ENCODE results near the gene PDZRN3. TPM values are rescaled to one million over a fixed set of nuclear protein-coding genes. Genes with fewer than 3 reads are reported as not detected.

Gene PDZRN3
- total and polyA plus RNA-seq, 3 donors from 2014 or later = 15.8 to 30.8 (median 23.1) TPM

DNA sequence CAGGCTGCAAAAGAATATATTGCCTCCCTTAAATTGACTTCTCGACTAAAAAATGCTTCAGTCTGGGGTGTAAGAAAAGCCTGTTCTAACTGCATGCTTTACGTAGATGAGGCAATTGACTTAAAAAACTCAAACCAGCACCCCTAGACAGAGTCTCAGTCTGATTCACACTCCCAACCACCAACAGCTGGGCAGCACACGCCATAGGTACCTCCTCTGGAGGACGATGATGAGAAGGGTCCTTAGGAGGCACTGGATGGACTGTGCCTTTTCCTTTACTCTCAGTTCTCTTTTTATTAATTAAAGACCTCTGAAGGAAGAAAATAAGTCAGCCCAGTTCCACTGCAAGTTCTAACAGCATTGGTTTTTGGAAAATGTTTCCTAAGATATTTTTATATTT is 175.0 kb downstream of the PDZRN3 start:
- Histone ChIP-seq H3K4me3 (no peak overlapping the region), H3K27me3 (no peaks in the 10 kb centered on the region), H3K4me1 (no peaks in the 10 kb centered on the region), H3K9me3 (no peaks in the 10 kb centered on the region), H3K36me3 (ENCODE audit: low read depth, missing control alignments) (no peaks in the 10 kb centered on the region), H3K27ac (no peak overlapping the region)
- no peak for DNase-seq
- 74 to 81% methylated on average over 4 of the region's 4 CpGs for WGBS, 2 donors
- intact Hi-C loops (cut with DNase I; ENCODE audit: low total_unique reads) = no loop called here
- TF ChIP-seq, protein P1, sequence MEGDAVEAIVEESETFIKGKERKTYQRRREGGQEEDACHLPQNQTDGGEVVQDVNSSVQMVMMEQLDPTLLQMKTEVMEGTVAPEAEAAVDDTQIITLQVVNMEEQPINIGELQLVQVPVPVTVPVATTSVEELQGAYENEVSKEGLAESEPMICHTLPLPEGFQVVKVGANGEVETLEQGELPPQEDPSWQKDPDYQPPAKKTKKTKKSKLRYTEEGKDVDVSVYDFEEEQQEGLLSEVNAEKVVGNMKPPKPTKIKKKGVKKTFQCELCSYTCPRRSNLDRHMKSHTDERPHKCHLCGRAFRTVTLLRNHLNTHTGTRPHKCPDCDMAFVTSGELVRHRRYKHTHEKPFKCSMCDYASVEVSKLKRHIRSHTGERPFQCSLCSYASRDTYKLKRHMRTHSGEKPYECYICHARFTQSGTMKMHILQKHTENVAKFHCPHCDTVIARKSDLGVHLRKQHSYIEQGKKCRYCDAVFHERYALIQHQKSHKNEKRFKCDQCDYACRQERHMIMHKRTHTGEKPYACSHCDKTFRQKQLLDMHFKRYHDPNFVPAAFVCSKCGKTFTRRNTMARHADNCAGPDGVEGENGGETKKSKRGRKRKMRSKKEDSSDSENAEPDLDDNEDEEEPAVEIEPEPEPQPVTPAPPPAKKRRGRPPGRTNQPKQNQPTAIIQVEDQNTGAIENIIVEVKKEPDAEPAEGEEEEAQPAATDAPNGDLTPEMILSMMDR (IDR thresholded peaks at IDR 0.05) = no peak
- TF ChIP-seq POLR2A (IDR thresholded peaks at IDR 0.05) = no peak

DNA sequence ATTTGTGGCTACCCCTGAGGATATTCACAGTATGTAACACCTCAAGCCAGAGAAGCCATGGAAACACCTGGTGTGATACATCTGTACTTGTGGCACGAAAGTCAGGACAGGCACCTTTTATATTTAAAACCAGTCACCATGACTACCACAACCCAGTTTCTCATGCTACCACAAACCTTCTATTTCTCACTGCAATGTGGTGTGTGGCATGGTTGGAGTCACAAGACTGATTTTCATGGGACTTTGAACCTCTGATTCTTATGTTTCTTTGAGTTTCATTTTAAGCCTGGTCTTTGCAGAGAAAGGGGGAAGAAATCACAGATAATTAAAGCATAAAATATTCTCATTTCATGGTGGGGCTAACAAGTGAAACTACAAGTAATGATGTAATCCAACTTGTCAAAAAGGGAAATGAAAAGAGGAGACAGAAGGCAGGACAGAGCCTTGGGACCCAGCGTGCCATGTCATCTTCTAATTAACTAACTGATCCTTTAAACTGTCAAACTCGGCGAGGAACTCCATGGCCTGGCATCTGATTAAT is 175.9 kb downstream of the PDZRN3 start:
- TF ChIP-seq, protein P1 (IDR thresholded peaks at IDR 0.05) = no peak
- Histone ChIP-seq H3K4me3 (no peak overlapping the region), H3K36me3 (ENCODE audit: low read depth, missing control alignments) (no peaks in the 10 kb centered on the region), H3K27ac (no peak overlapping the region), H3K9me3 (no peaks in the 10 kb centered on the region), H3K4me1 (no peaks in the 10 kb centered on the region), H3K27me3 (no peaks in the 10 kb centered on the region)
- DNase-seq = no peak
- WGBS, 2 donors = 90 to 95% methylated on average over 4 of the region's 4 CpGs
- intact Hi-C loops (cut with DNase I; ENCODE audit: low total_unique reads) = no loop called here

DNA sequence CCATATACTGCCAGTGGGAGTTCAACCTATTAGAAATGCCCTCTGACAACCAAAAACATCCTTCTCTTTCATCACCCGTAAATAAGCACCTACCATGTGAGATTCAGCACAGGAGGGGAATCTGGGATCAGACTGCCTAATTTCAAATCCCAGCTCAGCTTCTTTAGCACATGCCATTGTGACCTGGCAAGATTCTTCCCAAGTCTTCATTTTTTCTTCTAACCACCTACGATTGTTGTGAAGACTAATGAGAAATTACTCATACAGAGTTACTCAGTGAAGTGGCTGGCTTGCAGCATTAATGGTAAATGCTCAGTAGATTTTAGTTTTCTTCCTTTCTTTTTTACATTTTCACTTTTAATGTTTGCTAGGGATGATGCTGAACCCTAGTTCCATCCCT is 176.7 kb downstream of the PDZRN3 start:
- no peak overlapping the region for H3K27ac ChIP-seq
- intact Hi-C loops (cut with DNase I; ENCODE audit: low total_unique reads) = no loop called here
- no peaks in the 10 kb centered on the region for H3K27me3 ChIP-seq
- H3K36me3 ChIP-seq (ENCODE audit: low read depth, missing control alignments) = no peaks in the 10 kb centered on the region
- no peak overlapping the region for H3K4me3 ChIP-seq
- WGBS, 2 donors = 92 to 93% methylated on average over 2 of the region's 2 CpGs
- DNase-seq = no peak
- no peaks in the 10 kb centered on the region for H3K4me1 ChIP-seq
- H3K9me3 ChIP-seq = no peaks in the 10 kb centered on the region
- TF ChIP-seq POLR2A (IDR thresholded peaks at IDR 0.05) = no peak
- TF ChIP-seq, protein P1 (IDR thresholded peaks at IDR 0.05) = no peak

DNA sequence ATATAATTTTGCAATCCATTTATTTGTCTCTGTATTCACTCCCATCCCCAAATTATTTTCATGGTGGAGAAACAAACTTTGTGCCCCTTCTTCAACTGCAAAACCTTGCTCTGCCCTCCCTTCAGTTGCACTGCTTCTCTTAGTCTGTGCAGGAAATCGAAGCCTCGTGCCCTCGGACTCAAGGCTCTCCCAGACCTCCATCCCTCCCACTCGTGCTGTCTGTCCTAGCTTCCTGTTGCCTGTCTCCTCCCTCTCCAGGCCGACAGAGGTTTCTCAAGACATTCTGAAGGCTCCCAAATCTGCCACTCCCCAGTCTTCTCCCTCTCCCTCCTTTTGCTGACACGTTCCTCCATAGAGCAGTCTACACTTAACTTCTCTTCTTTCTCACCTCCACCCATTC is 177.6 kb downstream of the PDZRN3 start:
- Histone ChIP-seq H3K36me3 (ENCODE audit: low read depth, missing control alignments) (no peaks in the 10 kb centered on the region), H3K4me1 (no peaks in the 10 kb centered on the region), H3K27me3 (no peaks in the 10 kb centered on the region), H3K27ac (no peak overlapping the region), H3K4me3 (no peak overlapping the region), H3K9me3 (no peaks in the 10 kb centered on the region)
- intact Hi-C loops (cut with DNase I; ENCODE audit: low total_unique reads) = no loop called here
- no peak for DNase-seq
- 33 to 59% methylated on average over 6 of the region's 6 CpGs for WGBS, 2 donors
- no peak for TF ChIP-seq POLR2A (IDR thresholded peaks at IDR 0.05)
- TF ChIP-seq, protein P1 (IDR thresholded peaks at IDR 0.05) = no peak

DNA sequence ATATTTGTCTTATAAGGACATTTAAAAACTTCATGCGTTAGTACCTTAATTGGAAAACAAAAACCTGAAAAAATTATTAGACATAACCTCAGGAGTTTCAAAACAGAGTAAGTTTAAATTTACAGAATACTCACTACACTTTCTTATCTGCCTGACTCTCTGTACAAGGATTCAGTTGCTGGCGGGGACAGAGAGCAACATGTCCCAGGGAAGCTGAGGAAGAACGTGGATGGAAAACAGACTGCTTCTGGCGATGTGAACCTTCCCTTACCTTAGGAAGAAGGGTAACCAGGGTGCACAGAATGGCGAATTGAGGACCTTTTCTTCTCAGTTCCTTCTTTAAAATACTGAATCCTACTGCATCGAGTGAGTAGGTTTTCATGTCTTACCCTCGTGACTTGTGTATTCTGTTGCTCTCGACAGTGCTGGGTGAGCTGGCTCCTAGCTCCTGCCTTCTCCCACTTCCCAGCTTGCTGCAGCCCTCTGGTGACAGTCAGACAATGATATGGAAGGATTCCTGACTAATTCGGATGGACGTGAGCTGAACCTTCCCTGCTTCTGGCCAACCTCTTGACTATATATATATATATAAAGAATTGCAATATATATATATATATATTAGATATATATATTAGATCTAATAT is 178.2 kb downstream of the PDZRN3 start:
- TF ChIP-seq, protein P1 (IDR thresholded peaks at IDR 0.05) = no peak
- no peak for TF ChIP-seq POLR2A (IDR thresholded peaks at IDR 0.05)
- intact Hi-C loops (cut with DNase I; ENCODE audit: low total_unique reads) = no loop called here
- H3K4me1 ChIP-seq = no peaks in the 10 kb centered on the region

More for the DNA sequence above, 178.2 kb downstream of the PDZRN3 start:
- H3K36me3 ChIP-seq (ENCODE audit: low read depth, missing control alignments) = no peaks in the 10 kb centered on the region
- 63 to 69% methylated on average over 10 of the region's 10 CpGs for WGBS, 2 donors
- no peaks in the 10 kb centered on the region for H3K27me3 ChIP-seq
- no peak overlapping the region for H3K27ac ChIP-seq
- no peaks in the 10 kb centered on the region for H3K9me3 ChIP-seq
- peak; percentile 29 for DNase-seq
- no peak overlapping the region for H3K4me3 ChIP-seq
